ENCODE data around the gene PHETA2. TPM values are rescaled to one million over a fixed set of nuclear protein-coding genes. Genes with fewer than 3 reads are reported as not detected.

Gene PHETA2
- total RNA-seq, 4 donors from 2014 or later, result 16.6 to 34.6 (median 25.4) TPM

GRCh38 chr22:42074846-42075676, 1.0 kb downstream of the PHETA2 start:
- peaks cover 49 to 76% (median 69%) of the 10 kb centered on the region in 4 donors for H3K4me1 ChIP-seq

DNA sequence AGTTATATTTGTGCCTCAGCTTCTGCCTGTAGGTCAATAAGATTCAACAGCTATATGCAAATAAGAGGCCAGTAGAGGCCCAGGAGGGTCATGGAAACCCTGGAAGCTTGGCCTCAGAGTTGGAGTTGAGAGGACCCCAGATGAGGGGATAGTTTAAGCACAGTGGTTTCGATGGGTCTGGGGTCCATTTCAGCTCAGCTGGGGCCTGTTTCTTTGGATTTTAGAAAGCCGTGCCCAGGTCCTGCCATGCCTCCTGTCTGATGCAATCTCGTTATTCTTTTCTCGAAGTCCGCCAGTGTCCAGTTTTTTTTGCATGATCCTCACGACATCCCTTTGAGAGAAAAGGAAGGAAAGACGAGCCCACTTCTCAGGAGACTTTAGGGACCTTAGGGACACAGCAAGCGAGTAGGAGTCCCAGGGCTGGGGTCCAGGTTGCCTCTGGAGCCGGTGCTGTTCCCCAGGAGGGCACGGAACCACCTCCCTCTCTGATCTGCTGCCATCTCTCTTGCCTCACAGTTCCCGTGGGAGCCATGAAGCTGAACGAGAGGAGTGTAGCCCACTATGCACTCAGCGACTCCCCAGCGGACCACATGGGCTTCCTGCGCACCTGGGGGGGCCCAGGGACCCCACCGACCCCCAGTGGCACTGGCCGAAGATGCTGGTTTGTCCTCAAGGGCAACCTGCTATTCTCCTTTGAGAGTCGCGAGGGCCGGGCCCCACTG, 2.9 kb downstream of the PHETA2 start:
- peaks cover 50 to 80% (median 71%) of the 10 kb centered on the region in 4 donors for H3K4me1 ChIP-seq
- 86% methylated on average over 18 of the region's 20 CpGs for WGBS
- DNase-seq (ENCODE audit: extremely low spot score), result no peak
- TF ChIP-seq POLR2AphosphoS5 (IDR thresholded peaks at IDR 0.05) (no peak), POLR2A (IDR thresholded peaks at IDR 0.05; ENCODE audit: low read depth) (no peak), CTCF (IDR thresholded peaks at IDR 0.05) (no peak), EP300 (IDR thresholded peaks at IDR 0.05) (no peak)
- peaks cover 0 to 23% (median 20%) of the 10 kb centered on the region in 4 donors for H3K36me3 ChIP-seq
- H3K27me3 ChIP-seq, result no peaks in the 10 kb centered on the region
- no peak overlapping the region for H3K4me3 ChIP-seq
- peak overlapping the region; percentile 90 to 99 (median 99) for H3K27ac ChIP-seq (replicated peaks in 1 of 4)
- no peaks in the 10 kb centered on the region for H3K9me3 ChIP-seq
- intact Hi-C loops (cut with DNase I), result no loop called here

More at GRCh38 chr22:42074846-42075676, 1.0 kb downstream of the PHETA2 start:
- H3K36me3 ChIP-seq, result peaks cover 0 to 21% (median 17%) of the 10 kb centered on the region in 4 donors
- H3K9me3 ChIP-seq, result no peaks in the 10 kb centered on the region
- peak overlapping the region; percentile 71 to 82 (median 76) for H3K4me3 ChIP-seq
- H3K27ac ChIP-seq (replicated peaks in 1 of 4), result peak overlapping the region; percentile 91 to 92 (median 92)
- DNase-seq (ENCODE audit: extremely low spot score), result no peak
- H3K27me3 ChIP-seq, result no peaks in the 10 kb centered on the region
- WGBS, result 71% methylated on average over 9 of the region's 9 CpGs
- intact Hi-C loops (cut with DNase I), result no loop called here
- no peak for TF ChIP-seq POLR2A (IDR thresholded peaks at IDR 0.05; ENCODE audit: low read depth)
- TF ChIP-seq CTCF (IDR thresholded peaks at IDR 0.05), result no peak

GRCh38 chr22:42077486-42078125, 3.6 kb downstream of the PHETA2 start:
- intact Hi-C loops (cut with DNase I), result no loop called here
- Histone ChIP-seq H3K9me3 (no peaks in the 10 kb centered on the region), H3K36me3 (peaks cover 0 to 30% (median 26%) of the 10 kb centered on the region in 4 donors), H3K27ac (replicated peaks in 1 of 4) (peak overlapping the region; percentile 90 to 99 (median 99)), H3K27me3 (no peaks in the 10 kb centered on the region), H3K4me1 (peaks cover 53 to 79% (median 70%) of the 10 kb centered on the region in 4 donors), H3K4me3 (no peak overlapping the region)
- no peak for TF ChIP-seq EP300 (IDR thresholded peaks at IDR 0.05)
- no peak for TF ChIP-seq CTCF (IDR thresholded peaks at IDR 0.05)
- TF ChIP-seq POLR2A (IDR thresholded peaks at IDR 0.05; ENCODE audit: low read depth), result no peak
- TF ChIP-seq POLR2AphosphoS5 (IDR thresholded peaks at IDR 0.05), result no peak
- DNase-seq (ENCODE audit: extremely low spot score), result no peak
- WGBS, result 90% methylated on average over 4 of the region's 21 CpGs

- peaks cover 48 to 77% (median 62%) of the 10 kb centered on the region in 4 donors for H3K4me1 ChIP-seq
- no peak for DNase-seq (ENCODE audit: extremely low spot score)
- peak overlapping the region; percentile 90 to 99 (median 99) for H3K27ac ChIP-seq (replicated peaks in 1 of 4)
- intact Hi-C loops (cut with DNase I), result no loop called here
- H3K27me3 ChIP-seq, result no peaks in the 10 kb centered on the region
- TF ChIP-seq POLR2AphosphoS5 (IDR thresholded peaks at IDR 0.05), result no peak
- no peak for TF ChIP-seq EP300 (IDR thresholded peaks at IDR 0.05)
- TF ChIP-seq POLR2A (IDR thresholded peaks at IDR 0.05; ENCODE audit: low read depth), result no peak
- TF ChIP-seq CTCF (IDR thresholded peaks at IDR 0.05), result no peak
- H3K36me3 ChIP-seq, result peaks cover 0 to 39% (median 31%) of the 10 kb centered on the region in 4 donors
- H3K9me3 ChIP-seq, result no peaks in the 10 kb centered on the region
- WGBS, result 33% methylated on average over 18 of the region's 24 CpGs
- peak overlapping the region; percentile 62 to 79 (median 72) for H3K4me3 ChIP-seq
Observed at GRCh38 chr22:42078469-42079318, 4.6 kb downstream of the PHETA2 start.

Measured in esophagus muscularis mucosa (tissue), 4 donors.